HEK293 (cell line): ENCODE results near the gene COMMD10.

Experiments used
- CTCF ChIP-seq: fragments of 450-650 bp; formaldehyde crosslinking; IDR thresholded peaks from 2 replicates; pipeline ENCODE4 v1.5.1; 2016; ENCODE audit warnings: missing biosample characterization, missing genetic modification characterization
- TF ChIP-seq, protein P1 (sequence below): fragments of 450-650 bp; formaldehyde crosslinking; IDR thresholded peaks from 2 replicates; pipeline ENCODE4 v1.5.1; 2016; ENCODE audit warnings: missing biosample characterization, missing genetic modification characterization, low read depth

- TF ChIP-seq CTCF (tag by site-specific recombination): no peak
- TF ChIP-seq, protein P1, sequence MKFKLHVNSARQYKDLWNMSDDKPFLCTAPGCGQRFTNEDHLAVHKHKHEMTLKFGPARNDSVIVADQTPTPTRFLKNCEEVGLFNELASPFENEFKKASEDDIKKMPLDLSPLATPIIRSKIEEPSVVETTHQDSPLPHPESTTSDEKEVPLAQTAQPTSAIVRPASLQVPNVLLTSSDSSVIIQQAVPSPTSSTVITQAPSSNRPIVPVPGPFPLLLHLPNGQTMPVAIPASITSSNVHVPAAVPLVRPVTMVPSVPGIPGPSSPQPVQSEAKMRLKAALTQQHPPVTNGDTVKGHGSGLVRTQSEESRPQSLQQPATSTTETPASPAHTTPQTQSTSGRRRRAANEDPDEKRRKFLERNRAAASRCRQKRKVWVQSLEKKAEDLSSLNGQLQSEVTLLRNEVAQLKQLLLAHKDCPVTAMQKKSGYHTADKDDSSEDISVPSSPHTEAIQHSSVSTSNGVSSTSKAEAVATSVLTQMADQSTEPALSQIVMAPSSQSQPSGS: no peak
Observed at GRCh38 chr5:116144103-116144502, 59.3 kb downstream of the COMMD10 start.
